Cerebellar nuclear complex (tissue), 1 donor: ENCODE data around the gene MAD2L2.

Source experiments
- DNase-seq, 2 experiments: peaks; one replicate each; lab custom pipeline; 2025; lab: John Stamatoyannopoulos, UW

The MAD2L2 gene

GRCh38 chr1:11682287-11682771, 1.4 kb upstream of the MAD2L2 start:
- DNase-seq: no peak

- no peak for DNase-seq
Observed at GRCh38 chr1:11680270-11681070, 478 bp downstream of the MAD2L2 start.

- no peak for DNase-seq
Observed at GRCh38 chr1:11678442-11678841, 2.5 kb downstream of the MAD2L2 start.

- DNase-seq: no peak
Observed at GRCh38 chr1:11676386-11677103, 4.4 kb downstream of the MAD2L2 start.

GRCh38 chr1:11675325-11675724, 5.6 kb downstream of the MAD2L2 start:
- no peak for DNase-seq

GRCh38 chr1:11674488-11674887, 6.5 kb downstream of the MAD2L2 start:
- DNase-seq: no peak

- no peak for DNase-seq
Observed at GRCh38 chr1:11673089-11673769, 7.7 kb downstream of the MAD2L2 start.

- no peak for DNase-seq
Observed at GRCh38 chr1:11671544-11672286, 9.2 kb downstream of the MAD2L2 start.

- DNase-seq: no peak
Observed at GRCh38 chr1:11671205-11671543, 9.8 kb downstream of the MAD2L2 start.

- DNase-seq: no peak
Observed at GRCh38 chr1:11670747-11671146, 10.2 kb downstream of the MAD2L2 start.

- DNase-seq: no peak
Observed at GRCh38 chr1:11668516-11668915, 12.4 kb downstream of the MAD2L2 start.

- DNase-seq: no peak
Observed at GRCh38 chr1:11664336-11665065, 16.4 kb downstream of the MAD2L2 start.

- DNase-seq: no peak
Observed at GRCh38 chr1:11661103-11661502, 19.8 kb downstream of the MAD2L2 start.

GRCh38 chr1:11659748-11660147, 21.2 kb downstream of the MAD2L2 start:
- DNase-seq: no peak

GRCh38 chr1:11658542-11658941, 22.4 kb downstream of the MAD2L2 start:
- DNase-seq: no peak

- no peak for DNase-seq
Observed at GRCh38 chr1:11657654-11658053, 23.3 kb downstream of the MAD2L2 start.

GRCh38 chr1:11654939-11655808, 25.8 kb downstream of the MAD2L2 start:
- no peak for DNase-seq

- DNase-seq: no peak
Observed at GRCh38 chr1:11654137-11654938, 26.6 kb downstream of the MAD2L2 start, which contains the start of the genes FBXO2 and FBXO44. FBXO2 (minus strand) TSS chr1:11654429; CDS start chr1:11654340, 89 bp downstream. FBXO44 (plus strand) TSS chr1:11654877; CDS start chr1:11655836, 959 bp downstream.

GRCh38 chr1:11653861-11654136, 27.1 kb downstream of the MAD2L2 start:
- no peak for DNase-seq
